ENCODE measurements around the gene TAS2R20.

DNA sequence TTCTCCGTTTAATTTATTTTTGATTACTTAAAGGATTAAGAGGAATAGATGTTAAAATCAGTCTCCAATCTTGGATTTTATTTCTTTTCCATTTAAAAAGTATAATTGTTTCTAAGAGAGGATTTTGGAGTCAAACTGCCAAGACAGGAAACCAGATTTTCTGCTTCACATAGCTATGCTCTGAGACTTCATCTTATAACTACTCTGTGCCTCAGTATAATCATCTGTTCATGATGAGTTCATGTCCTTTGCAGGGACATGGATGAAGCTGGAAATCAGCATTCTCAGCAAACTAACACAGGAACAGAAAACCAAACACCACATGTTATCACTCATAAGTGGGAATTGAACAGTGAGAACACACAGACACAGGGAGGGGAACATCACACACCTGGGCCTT is 42.1 kb upstream of the TAS2R20 start:
- TF ChIP-seq, protein P1, sequence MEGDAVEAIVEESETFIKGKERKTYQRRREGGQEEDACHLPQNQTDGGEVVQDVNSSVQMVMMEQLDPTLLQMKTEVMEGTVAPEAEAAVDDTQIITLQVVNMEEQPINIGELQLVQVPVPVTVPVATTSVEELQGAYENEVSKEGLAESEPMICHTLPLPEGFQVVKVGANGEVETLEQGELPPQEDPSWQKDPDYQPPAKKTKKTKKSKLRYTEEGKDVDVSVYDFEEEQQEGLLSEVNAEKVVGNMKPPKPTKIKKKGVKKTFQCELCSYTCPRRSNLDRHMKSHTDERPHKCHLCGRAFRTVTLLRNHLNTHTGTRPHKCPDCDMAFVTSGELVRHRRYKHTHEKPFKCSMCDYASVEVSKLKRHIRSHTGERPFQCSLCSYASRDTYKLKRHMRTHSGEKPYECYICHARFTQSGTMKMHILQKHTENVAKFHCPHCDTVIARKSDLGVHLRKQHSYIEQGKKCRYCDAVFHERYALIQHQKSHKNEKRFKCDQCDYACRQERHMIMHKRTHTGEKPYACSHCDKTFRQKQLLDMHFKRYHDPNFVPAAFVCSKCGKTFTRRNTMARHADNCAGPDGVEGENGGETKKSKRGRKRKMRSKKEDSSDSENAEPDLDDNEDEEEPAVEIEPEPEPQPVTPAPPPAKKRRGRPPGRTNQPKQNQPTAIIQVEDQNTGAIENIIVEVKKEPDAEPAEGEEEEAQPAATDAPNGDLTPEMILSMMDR (IDR thresholded peaks at IDR 0.05) = no peak
- TF ChIP-seq POLR2A (IDR thresholded peaks at IDR 0.05) = no peak
- TF ChIP-seq POLR2AphosphoS5 (IDR thresholded peaks at IDR 0.05) = no peak
